ENCODE results near the gene SLC16A12.
"Not testable (repeated sequence)": the region's sequence is repeated elsewhere in the genome, so short reads cannot be mapped to it uniquely, and the experiment has no call there.

The SLC16A12 gene

DNA sequence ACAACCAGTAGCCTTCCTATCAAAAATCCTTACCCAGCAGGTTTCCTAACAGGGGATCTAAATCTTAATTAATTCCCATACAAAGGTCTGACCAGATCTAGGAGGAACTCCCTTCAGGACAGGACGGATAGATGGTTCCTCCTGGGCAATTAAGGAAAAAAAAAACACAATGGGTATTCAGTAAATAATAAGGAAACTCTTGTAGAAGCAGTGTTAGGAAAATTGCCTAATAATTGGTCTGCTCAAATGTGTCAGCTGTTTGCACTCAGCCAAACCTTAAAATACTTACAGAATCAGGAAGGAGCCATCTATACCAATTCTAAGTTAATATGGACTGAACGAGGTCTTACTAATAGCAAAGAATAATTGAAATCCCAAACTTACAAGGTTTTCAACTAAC lies 124.3 kb downstream of the SLC16A12 start:
- peaks cover 10% of the 10 kb centered on the region for H3K27me3 ChIP-seq (ENCODE audit: control insufficient read depth, insufficient read depth, low read length)

GRCh38 chr10:89410551-89410950 lies 124.8 kb downstream of the SLC16A12 start:
- H3K4me1 ChIP-seq (ENCODE audit: control insufficient read depth, insufficient read depth, low read length); H3K9ac ChIP-seq (ENCODE audit: low read depth, low read length); H3K9me3 ChIP-seq (ENCODE audit: control insufficient read depth, insufficient read depth, low read length); H3K27me3 ChIP-seq (ENCODE audit: control insufficient read depth, insufficient read depth, low read length); H3K36me3 ChIP-seq (ENCODE audit: control insufficient read depth, insufficient read depth, low read length); H3K4me3 ChIP-seq (ENCODE audit: low read depth, low read length): not testable (repeated sequence)

More for the DNA sequence above, 124.3 kb downstream of the SLC16A12 start:
- not testable (repeated sequence) for H3K36me3 ChIP-seq (ENCODE audit: control insufficient read depth, insufficient read depth, low read length); H3K9me3 ChIP-seq (ENCODE audit: control insufficient read depth, insufficient read depth, low read length); H3K4me3 ChIP-seq (ENCODE audit: low read depth, low read length); H3K9ac ChIP-seq (ENCODE audit: low read depth, low read length); H3K4me1 ChIP-seq (ENCODE audit: control insufficient read depth, insufficient read depth, low read length)

DNA sequence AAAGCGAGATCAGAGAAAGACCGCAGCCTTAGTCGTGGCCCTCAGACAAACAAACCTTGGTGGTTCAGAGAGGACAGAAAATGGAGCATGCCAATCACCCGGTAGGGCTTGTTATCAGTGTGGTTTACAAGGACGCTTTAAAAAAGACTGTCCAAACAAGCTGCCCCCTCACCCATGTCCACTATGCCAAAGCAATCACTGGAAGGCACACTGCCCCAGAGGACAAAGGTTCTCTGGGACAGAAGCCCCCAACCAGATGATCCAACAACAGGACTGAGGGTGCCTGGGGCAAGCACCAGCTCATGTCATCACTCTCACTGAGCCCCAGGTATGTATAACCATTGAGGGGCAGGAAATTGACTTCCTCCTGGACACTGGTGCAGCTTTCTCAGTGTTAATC lies 126.1 kb downstream of the SLC16A12 start:
- H3K4me1 ChIP-seq (ENCODE audit: control insufficient read depth, insufficient read depth, low read length); H3K9me3 ChIP-seq (ENCODE audit: control insufficient read depth, insufficient read depth, low read length); H3K36me3 ChIP-seq (ENCODE audit: control insufficient read depth, insufficient read depth, low read length); H3K27me3 ChIP-seq (ENCODE audit: control insufficient read depth, insufficient read depth, low read length); H3K9ac ChIP-seq (ENCODE audit: low read depth, low read length); H3K4me3 ChIP-seq (ENCODE audit: low read depth, low read length): not testable (repeated sequence)

GRCh38 chr10:89407792-89408191 lies 127.6 kb downstream of the SLC16A12 start:
- H3K9me3 ChIP-seq (ENCODE audit: control insufficient read depth, insufficient read depth, low read length); H3K4me1 ChIP-seq (ENCODE audit: control insufficient read depth, insufficient read depth, low read length); H3K9ac ChIP-seq (ENCODE audit: low read depth, low read length); H3K36me3 ChIP-seq (ENCODE audit: control insufficient read depth, insufficient read depth, low read length); H3K27me3 ChIP-seq (ENCODE audit: control insufficient read depth, insufficient read depth, low read length); H3K4me3 ChIP-seq (ENCODE audit: low read depth, low read length): not testable (repeated sequence)

GRCh38 chr10:89406178-89406577 lies 129.2 kb downstream of the SLC16A12 start:
- not testable (repeated sequence) for H3K9me3 ChIP-seq (ENCODE audit: control insufficient read depth, insufficient read depth, low read length); H3K36me3 ChIP-seq (ENCODE audit: control insufficient read depth, insufficient read depth, low read length); H3K4me3 ChIP-seq (ENCODE audit: low read depth, low read length); H3K9ac ChIP-seq (ENCODE audit: low read depth, low read length); H3K4me1 ChIP-seq (ENCODE audit: control insufficient read depth, insufficient read depth, low read length); H3K27me3 ChIP-seq (ENCODE audit: control insufficient read depth, insufficient read depth, low read length)

DNA sequence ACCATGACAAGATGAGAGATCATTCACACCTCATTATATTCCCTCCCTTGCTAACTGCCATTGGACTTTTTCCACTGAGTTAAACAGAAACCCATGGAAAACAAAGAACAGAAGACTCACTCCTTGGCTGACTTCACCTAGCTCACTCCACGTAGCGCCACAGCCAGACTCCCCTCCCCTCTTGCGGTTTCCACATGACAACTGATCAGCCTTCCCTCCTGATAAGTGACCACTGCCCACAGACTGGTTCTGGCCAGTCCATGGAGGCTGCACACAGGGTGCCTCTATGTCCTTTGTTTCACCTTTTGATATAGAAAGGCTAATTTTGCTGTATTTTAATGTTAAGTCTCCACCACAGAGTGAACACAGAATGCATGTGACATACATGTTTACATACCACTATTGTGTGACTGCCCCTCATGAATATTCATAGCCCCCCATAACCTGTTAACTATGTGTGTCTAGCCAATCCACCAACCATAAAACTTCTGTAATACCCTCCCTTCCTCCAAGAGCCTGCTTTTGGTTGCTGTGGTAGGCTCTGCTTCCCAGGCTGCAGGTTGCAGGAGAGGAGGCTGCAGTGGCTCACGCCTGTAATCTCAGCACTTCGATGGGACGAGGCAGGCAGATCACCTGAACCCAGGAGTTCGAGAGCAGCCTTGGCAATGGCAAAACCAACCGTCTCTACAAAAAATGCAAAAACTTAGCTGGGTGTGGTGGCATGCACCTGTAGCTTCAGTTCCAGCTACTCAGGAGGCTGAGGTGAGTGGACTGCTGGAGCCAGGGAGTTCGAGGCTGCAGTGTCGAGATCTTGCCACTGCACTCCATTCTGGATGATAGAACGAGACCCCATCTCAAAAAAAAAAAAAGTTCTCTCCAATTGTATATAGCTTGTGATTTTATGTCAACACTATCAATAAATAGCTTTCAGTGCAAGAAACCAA lies 131.0 kb downstream of the SLC16A12 start:
- Histone ChIP-seq H3K9me3 (ENCODE audit: control insufficient read depth, insufficient read depth, low read length) (no peaks in the 10 kb centered on the region), H3K4me3 (ENCODE audit: low read depth, low read length) (no peak overlapping the region), H3K27me3 (ENCODE audit: control insufficient read depth, insufficient read depth, low read length) (no peaks in the 10 kb centered on the region), H3K36me3 (ENCODE audit: control insufficient read depth, insufficient read depth, low read length) (no peaks in the 10 kb centered on the region), H3K9ac (ENCODE audit: low read depth, low read length) (no peak overlapping the region), H3K4me1 (ENCODE audit: control insufficient read depth, insufficient read depth, low read length) (no peaks in the 10 kb centered on the region)

DNA sequence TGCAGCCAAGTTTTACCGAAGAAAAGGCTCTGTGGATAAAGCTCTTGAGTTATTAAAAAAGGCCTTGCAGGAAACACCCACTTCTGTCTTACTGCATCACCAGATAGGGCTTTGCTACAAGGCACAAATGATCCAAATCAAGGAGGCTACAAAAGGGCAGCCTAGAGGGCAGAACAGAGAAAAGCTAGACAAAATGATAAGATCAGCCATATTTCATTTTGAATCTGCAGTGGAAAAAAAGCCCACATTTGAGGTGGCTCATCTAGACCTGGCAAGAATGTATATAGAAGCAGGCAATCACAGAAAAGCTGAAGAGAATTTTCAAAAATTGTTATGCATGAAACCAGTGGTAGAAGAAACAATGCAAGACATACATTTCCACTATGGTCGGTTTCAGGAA lies 132.4 kb downstream of the SLC16A12 start:
- Histone ChIP-seq H3K9me3 (ENCODE audit: control insufficient read depth, insufficient read depth, low read length) (no peaks in the 10 kb centered on the region), H3K4me3 (ENCODE audit: low read depth, low read length) (no peak overlapping the region), H3K4me1 (ENCODE audit: control insufficient read depth, insufficient read depth, low read length) (no peaks in the 10 kb centered on the region), H3K27me3 (ENCODE audit: control insufficient read depth, insufficient read depth, low read length) (no peaks in the 10 kb centered on the region), H3K36me3 (ENCODE audit: control insufficient read depth, insufficient read depth, low read length) (no peaks in the 10 kb centered on the region), H3K9ac (ENCODE audit: low read depth, low read length) (no peak overlapping the region)

DNA sequence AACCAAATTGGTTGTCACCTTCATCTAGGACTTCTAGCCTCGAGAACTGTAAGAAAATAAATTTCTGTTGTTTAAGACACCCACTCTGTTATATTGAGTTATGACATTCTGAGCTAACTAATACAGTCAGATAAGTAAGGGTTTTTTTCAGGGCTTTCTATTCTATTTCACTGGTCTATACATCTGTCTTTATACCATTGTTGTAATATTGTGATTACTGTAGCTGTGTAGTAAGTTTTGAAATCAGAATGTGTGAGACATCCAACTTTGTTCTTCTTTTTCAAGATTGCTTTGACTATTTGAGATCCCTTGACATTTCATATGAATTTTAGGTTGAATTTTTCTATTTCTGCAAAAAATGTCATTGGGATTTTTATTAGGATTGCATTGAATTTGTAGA lies 135.4 kb downstream of the SLC16A12 start:
- H3K9me3 ChIP-seq (ENCODE audit: control insufficient read depth, insufficient read depth, low read length): no peaks in the 10 kb centered on the region
- H3K9ac ChIP-seq (ENCODE audit: low read depth, low read length): no peak overlapping the region
- H3K27me3 ChIP-seq (ENCODE audit: control insufficient read depth, insufficient read depth, low read length): no peaks in the 10 kb centered on the region
- no peaks in the 10 kb centered on the region for H3K36me3 ChIP-seq (ENCODE audit: control insufficient read depth, insufficient read depth, low read length)
- H3K4me1 ChIP-seq (ENCODE audit: control insufficient read depth, insufficient read depth, low read length): no peaks in the 10 kb centered on the region
- H3K4me3 ChIP-seq (ENCODE audit: low read depth, low read length): no peak overlapping the region

DNA sequence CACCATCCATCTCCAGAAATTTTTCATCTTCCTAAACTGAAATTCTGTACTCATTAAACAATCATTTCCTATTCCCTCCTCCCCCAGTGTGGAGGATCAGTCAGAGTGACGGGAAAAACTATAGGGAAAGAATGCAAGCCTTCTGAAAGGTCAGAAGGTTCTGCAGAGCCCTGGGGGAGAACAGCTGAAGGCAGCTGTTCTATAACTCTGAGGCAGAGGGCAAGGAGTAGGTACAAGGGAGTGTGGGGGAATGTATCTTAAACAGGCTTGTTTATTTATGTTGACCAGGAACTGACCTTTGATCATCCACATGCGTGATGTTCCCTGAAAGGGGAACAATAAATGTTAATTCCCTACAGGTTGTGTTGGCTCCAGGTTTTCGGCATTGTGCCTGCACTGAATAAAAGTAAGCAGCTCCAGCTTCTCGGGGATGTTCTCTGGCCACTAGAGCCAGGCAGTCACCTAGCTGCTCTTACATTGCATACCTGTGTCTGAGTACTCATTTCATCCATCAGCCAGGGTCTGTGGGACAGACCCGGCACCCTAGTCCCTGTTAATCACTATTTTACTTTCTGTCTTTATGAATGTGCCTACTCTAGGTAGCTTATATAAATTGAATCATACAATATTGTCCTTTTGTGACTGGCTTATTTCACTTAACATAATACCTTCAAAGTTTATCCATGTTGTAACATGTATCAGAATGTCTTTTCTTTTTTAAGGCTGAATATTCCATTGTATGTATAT lies 137.2 kb downstream of the SLC16A12 start:
- Histone ChIP-seq H3K9me3 (ENCODE audit: control insufficient read depth, insufficient read depth, low read length) (no peaks in the 10 kb centered on the region), H3K9ac (ENCODE audit: low read depth, low read length) (no peak overlapping the region), H3K36me3 (ENCODE audit: control insufficient read depth, insufficient read depth, low read length) (no peaks in the 10 kb centered on the region), H3K4me3 (ENCODE audit: low read depth, low read length) (no peak overlapping the region), H3K4me1 (ENCODE audit: control insufficient read depth, insufficient read depth, low read length) (peaks cover under 1% of the 10 kb centered on the region), H3K27me3 (ENCODE audit: control insufficient read depth, insufficient read depth, low read length) (no peaks in the 10 kb centered on the region)

GRCh38 chr10:89395141-89395540 lies 140.3 kb downstream of the SLC16A12 start:
- H3K36me3 ChIP-seq (ENCODE audit: control insufficient read depth, insufficient read depth, low read length): no peaks in the 10 kb centered on the region
- H3K27me3 ChIP-seq (ENCODE audit: control insufficient read depth, insufficient read depth, low read length): no peaks in the 10 kb centered on the region
- H3K4me3 ChIP-seq (ENCODE audit: low read depth, low read length): no peak overlapping the region
- no peaks in the 10 kb centered on the region for H3K9me3 ChIP-seq (ENCODE audit: control insufficient read depth, insufficient read depth, low read length)
- H3K4me1 ChIP-seq (ENCODE audit: control insufficient read depth, insufficient read depth, low read length): peaks cover 8% of the 10 kb centered on the region
- H3K9ac ChIP-seq (ENCODE audit: low read depth, low read length): no peak overlapping the region

GRCh38 chr10:89393898-89394297 lies 141.5 kb downstream of the SLC16A12 start:
- Histone ChIP-seq H3K36me3 (ENCODE audit: control insufficient read depth, insufficient read depth, low read length) (no peaks in the 10 kb centered on the region), H3K27me3 (ENCODE audit: control insufficient read depth, insufficient read depth, low read length) (no peaks in the 10 kb centered on the region), H3K9ac (ENCODE audit: low read depth, low read length) (no peak overlapping the region), H3K4me1 (ENCODE audit: control insufficient read depth, insufficient read depth, low read length) (peaks cover 8% of the 10 kb centered on the region), H3K9me3 (ENCODE audit: control insufficient read depth, insufficient read depth, low read length) (no peaks in the 10 kb centered on the region), H3K4me3 (ENCODE audit: low read depth, low read length) (no peak overlapping the region)

GRCh38 chr10:89392974-89393373 lies 142.4 kb downstream of the SLC16A12 start:
- H3K27me3 ChIP-seq (ENCODE audit: control insufficient read depth, insufficient read depth, low read length): no peaks in the 10 kb centered on the region
- H3K36me3 ChIP-seq (ENCODE audit: control insufficient read depth, insufficient read depth, low read length): no peaks in the 10 kb centered on the region
- H3K4me3 ChIP-seq (ENCODE audit: low read depth, low read length): peak overlapping the region; percentile 66
- H3K4me1 ChIP-seq (ENCODE audit: control insufficient read depth, insufficient read depth, low read length): peaks cover 8% of the 10 kb centered on the region
- H3K9me3 ChIP-seq (ENCODE audit: control insufficient read depth, insufficient read depth, low read length): no peaks in the 10 kb centered on the region
- no peak overlapping the region for H3K9ac ChIP-seq (ENCODE audit: low read depth, low read length)
